IPS-15b (cell line): ENCODE results near the gene FNDC5.

Experiments
- H3K27me3 ChIP-seq: one replicate; pipeline ENCODE4 v1.6.1; 2013; ENCODE audit warnings: low read length; ENCODE audit not compliant: control insufficient read depth, insufficient read depth
- H3K36me3 ChIP-seq: one replicate; pipeline ENCODE4 v1.6.1; 2013; ENCODE audit warnings: low read length; ENCODE audit not compliant: control insufficient read depth, insufficient read depth
- H3K4me1 ChIP-seq: one replicate; pipeline ENCODE4 v1.6.1; 2013; ENCODE audit warnings: mild to moderate bottlenecking, low read length; ENCODE audit not compliant: control insufficient read depth, insufficient read depth
- H3K4me3 ChIP-seq: one replicate; pipeline ENCODE4 v1.5.1; 2013; ENCODE audit warnings: low read depth, low read length
- H3K9ac ChIP-seq: one replicate; pipeline ENCODE4 v1.6.1; 2013; ENCODE audit warnings: low read depth, mild to moderate bottlenecking, low read length
- H3K9me3 ChIP-seq: one replicate; pipeline ENCODE4 v1.6.1; 2013; ENCODE audit warnings: mild to moderate bottlenecking, low read length; ENCODE audit not compliant: control insufficient read depth, insufficient read depth

The FNDC5 gene

GRCh38 chr1:32902535-32902920 is 31.8 kb upstream of the FNDC5 start:
- Histone ChIP-seq H3K9me3 (no peaks in the 10 kb centered on the region), H3K9ac (no peak overlapping the region), H3K36me3 (no peaks in the 10 kb centered on the region), H3K4me3 (no peak overlapping the region), H3K4me1 (peaks cover under 1% of the 10 kb centered on the region), H3K27me3 (peaks cover 41% of the 10 kb centered on the region)

GRCh38 chr1:32901823-32902534 is 31.3 kb upstream of the FNDC5 start:
- Histone ChIP-seq H3K4me1 (no peaks in the 10 kb centered on the region), H3K27me3 (peaks cover 41% of the 10 kb centered on the region), H3K4me3 (peak overlapping the region; percentile 62), H3K36me3 (no peaks in the 10 kb centered on the region), H3K9ac (no peak overlapping the region), H3K9me3 (no peaks in the 10 kb centered on the region)

- peak within 1 kb of the TSS; percentile 67 for H3K4me3 ChIP-seq
- H3K9me3 ChIP-seq: no peaks in the 10 kb centered on the region
- no peaks in the 10 kb centered on the region for H3K36me3 ChIP-seq
- peaks cover 41% of the 10 kb centered on the region for H3K27me3 ChIP-seq
- H3K4me1 ChIP-seq: no peaks in the 10 kb centered on the region
- H3K9ac ChIP-seq: no peak within 1 kb of the TSS
These were observed 30.5 kb upstream of the FNDC5 start, which contains the start of gene TMEM54 for GRCh38 chr1:32900956-32901822. Gene TMEM54 (minus strand): TSS chr1:32901389. CDS start chr1:32901238, 151 bp downstream.

- Histone ChIP-seq H3K9me3 (no peaks in the 10 kb centered on the region), H3K36me3 (no peaks in the 10 kb centered on the region), H3K4me3 (peak overlapping the region; percentile 67), H3K4me1 (no peaks in the 10 kb centered on the region), H3K27me3 (peaks cover 41% of the 10 kb centered on the region), H3K9ac (no peak overlapping the region)
These were observed 29.8 kb upstream of the FNDC5 start for GRCh38 chr1:32900371-32900955.

GRCh38 chr1:32899586-32900296 is 29.0 kb upstream of the FNDC5 start:
- Histone ChIP-seq H3K9ac (no peak overlapping the region), H3K27me3 (peaks cover 41% of the 10 kb centered on the region), H3K9me3 (no peaks in the 10 kb centered on the region), H3K4me3 (no peak overlapping the region), H3K4me1 (no peaks in the 10 kb centered on the region), H3K36me3 (no peaks in the 10 kb centered on the region)

- Histone ChIP-seq H3K36me3 (no peaks in the 10 kb centered on the region), H3K9ac (no peak overlapping the region), H3K27me3 (peaks cover 41% of the 10 kb centered on the region), H3K9me3 (no peaks in the 10 kb centered on the region), H3K4me3 (no peak overlapping the region), H3K4me1 (no peaks in the 10 kb centered on the region)
These were observed 28.2 kb upstream of the FNDC5 start for GRCh38 chr1:32898958-32899357.

GRCh38 chr1:32898056-32898455 is 27.3 kb upstream of the FNDC5 start:
- no peaks in the 10 kb centered on the region for H3K9me3 ChIP-seq
- peaks cover 41% of the 10 kb centered on the region for H3K27me3 ChIP-seq

GRCh38 chr1:32897082-32898049 is 26.7 kb upstream of the FNDC5 start:
- H3K9me3 ChIP-seq: no peaks in the 10 kb centered on the region
- peaks cover 2% of the 10 kb centered on the region for H3K36me3 ChIP-seq
- H3K4me1 ChIP-seq: no peaks in the 10 kb centered on the region
- H3K27me3 ChIP-seq: peaks cover 43% of the 10 kb centered on the region
- no peak overlapping the region for H3K4me3 ChIP-seq
- H3K9ac ChIP-seq: no peak overlapping the region

More at GRCh38 chr1:32898056-32898455, 27.3 kb upstream of the FNDC5 start:
- Histone ChIP-seq H3K4me3 (no peak overlapping the region), H3K9ac (no peak overlapping the region), H3K36me3 (no peaks in the 10 kb centered on the region), H3K4me1 (no peaks in the 10 kb centered on the region)

- Histone ChIP-seq H3K36me3 (peaks cover 2% of the 10 kb centered on the region), H3K4me3 (no peak overlapping the region), H3K4me1 (no peaks in the 10 kb centered on the region), H3K27me3 (peaks cover 45% of the 10 kb centered on the region), H3K9me3 (no peaks in the 10 kb centered on the region), H3K9ac (no peak overlapping the region)
These were observed 25.7 kb upstream of the FNDC5 start for GRCh38 chr1:32896451-32896850.

GRCh38 chr1:32895325-32896215 is 24.9 kb upstream of the FNDC5 start:
- no peaks in the 10 kb centered on the region for H3K4me1 ChIP-seq
- peaks cover 2% of the 10 kb centered on the region for H3K36me3 ChIP-seq
- peaks cover 50% of the 10 kb centered on the region for H3K27me3 ChIP-seq
- no peaks in the 10 kb centered on the region for H3K9me3 ChIP-seq
- no peak overlapping the region for H3K4me3 ChIP-seq
- H3K9ac ChIP-seq: no peak overlapping the region
